ENCODE measurements around the gene MRPL49.

Gene MRPL49

GRCh38 chr11:65121865-65122696 lies at the start of gene MRPL49, which contains the start of gene FAU:
MRPL49 (plus strand) TSS chr11:65122321; CDS start chr11:65122347, 26 bp downstream.
FAU (minus strand) TSS chr11:65122134; CDS start chr11:65121813, 321 bp downstream.
- peak; percentile 94 to 99 for DNase-seq (ENCODE audit: low read depth in 1 of 2, low spot score in 1 of 2)

GRCh38 chr11:65072631-65072966 lies 49.5 kb upstream of the MRPL49 start:
- no peak for DNase-seq (ENCODE audit: low read depth in 1 of 2, low spot score in 1 of 2)

GRCh38 chr11:65077451-65077850 lies 44.7 kb upstream of the MRPL49 start:
- DNase-seq (ENCODE audit: low read depth in 1 of 2, low spot score in 1 of 2), result no peak

- peak; percentile 46 to 48 for DNase-seq (ENCODE audit: low read depth in 1 of 2, low spot score in 1 of 2)
Observed at GRCh38 chr11:65078151-65078550, 44.0 kb upstream of the MRPL49 start.

- no peak for DNase-seq (ENCODE audit: low read depth in 1 of 2, low spot score in 1 of 2)
Observed at GRCh38 chr11:65078786-65079342, 43.3 kb upstream of the MRPL49 start.

GRCh38 chr11:65083134-65083833 lies 38.8 kb upstream of the MRPL49 start:
- DNase-seq (ENCODE audit: low read depth in 1 of 2, low spot score in 1 of 2), result no peak

- DNase-seq (ENCODE audit: low read depth in 1 of 2, low spot score in 1 of 2), result peak; percentile 94 to 96
Observed at GRCh38 chr11:65083834-65084597, 38.1 kb upstream of the MRPL49 start, which contains the start of the genes CDCA5 and ZFPL1. CDCA5 (minus strand) TSS chr11:65084040; CDS start chr11:65083978, 62 bp downstream. ZFPL1 (plus strand) TSS chr11:65084222; CDS start chr11:65084699, 477 bp downstream.

- DNase-seq (ENCODE audit: low read depth in 1 of 2, low spot score in 1 of 2), result no peak
Observed at GRCh38 chr11:65084598-65085375, 37.3 kb upstream of the MRPL49 start.

- DNase-seq (ENCODE audit: low read depth in 1 of 2, low spot score in 1 of 2), result no peak
Observed at GRCh38 chr11:65085446-65085845, 36.7 kb upstream of the MRPL49 start.

- no peak for DNase-seq (ENCODE audit: low read depth in 1 of 2, low spot score in 1 of 2)
Observed at GRCh38 chr11:65086809-65087208, 35.3 kb upstream of the MRPL49 start.

GRCh38 chr11:65087216-65087615 lies 34.9 kb upstream of the MRPL49 start:
- DNase-seq (ENCODE audit: low read depth in 1 of 2, low spot score in 1 of 2), result no peak

- DNase-seq (ENCODE audit: low read depth in 1 of 2, low spot score in 1 of 2), result no peak
Observed at GRCh38 chr11:65087827-65088226, 34.3 kb upstream of the MRPL49 start.

GRCh38 chr11:65089621-65090020 lies 32.5 kb upstream of the MRPL49 start:
- DNase-seq (ENCODE audit: low read depth in 1 of 2, low spot score in 1 of 2), result no peak

- DNase-seq (ENCODE audit: low read depth in 1 of 2, low spot score in 1 of 2), result no peak
Observed at GRCh38 chr11:65090628-65091027, 31.5 kb upstream of the MRPL49 start.

- DNase-seq (ENCODE audit: low read depth in 1 of 2, low spot score in 1 of 2), result no peak
Observed at GRCh38 chr11:65095427-65095826, 26.7 kb upstream of the MRPL49 start.

GRCh38 chr11:65095974-65096806 lies 25.9 kb upstream of the MRPL49 start, which contains the start of gene VPS51:
VPS51 (plus strand) TSS chr11:65096214; CDS start chr11:65096251, 37 bp downstream.
- peak; percentile 76 to 86 for DNase-seq (ENCODE audit: low read depth in 1 of 2, low spot score in 1 of 2)

- DNase-seq (ENCODE audit: low read depth in 1 of 2, low spot score in 1 of 2), result no peak
Observed at GRCh38 chr11:65096926-65097325, 25.2 kb upstream of the MRPL49 start.

GRCh38 chr11:65100674-65101350 lies 21.3 kb upstream of the MRPL49 start:
- no peak for DNase-seq (ENCODE audit: low read depth in 1 of 2, low spot score in 1 of 2)
